H1 (cell line): ENCODE data around the gene PBX2. TPM values are rescaled to one million over a fixed set of nuclear protein-coding genes. Genes with fewer than 3 reads are reported as not detected.
A peak's percentile ranks its signal among the peaks of the same experiment; 100 is the strongest.
"Not testable (repeated sequence)": the region's sequence is repeated elsewhere in the genome, so short reads cannot be mapped to it uniquely, and the experiment has no call there.

Source experiments
- CTCF ChIA-PET: fragments of 300-600 bp; sonication (Branson Sonifier 250); formaldehyde crosslinking; loops from one replicate; lab custom pipeline; 2021; ENCODE audit not compliant: partially characterized antibody; lab: Charles Lee
- POLR2A ChIA-PET: fragments of 300-600 bp; sonication (Branson Sonifier 250); formaldehyde crosslinking; loops from one replicate; lab custom pipeline; 2021; ENCODE audit warnings: inconsistent platforms; ENCODE audit not compliant: partially characterized antibody; lab: Charles Lee
- DNase-seq, 2 experiments: peaks; one replicate each; pipeline versions ENCODE4 v3.0.0 to v3.0.0-alpha.2; 2010 to 2022; ENCODE audit warnings: low spot score in 2 of 2, low read depth in 1 of 2, mixed read lengths in 1 of 2
- FAIRE-seq: peaks from 2 replicates; lab custom pipeline; 2011; peaks lifted over from hg19 to GRCh38; lab: Jason Lieb, UNC
- H2AFZ ChIP-seq: 2 replicates; pipeline ENCODE4 v1.8.1; 2012; ENCODE audit warnings: low read length, inconsistent platforms
- H2AK5ac ChIP-seq: 2 replicates; pipeline ENCODE4 v1.6.1; 2013; ENCODE audit warnings: low read depth, low read length
- H2BK120ac ChIP-seq: replicated peaks from 2 replicates; pipeline ENCODE3; 2013; ENCODE audit warnings: low read depth, low read length, inconsistent platforms
- H2BK12ac ChIP-seq: 2 replicates; pipeline ENCODE4 v1.6.1; 2013; ENCODE audit warnings: low read depth, low read length
- H2BK15ac ChIP-seq: 2 replicates; pipeline ENCODE4 v1.6.1; 2013; ENCODE audit warnings: low read length
- H2BK20ac ChIP-seq: 2 replicates; pipeline ENCODE4 v1.6.1; 2013; ENCODE audit warnings: low read length
- H2BK5ac ChIP-seq: 2 replicates; pipeline ENCODE4 v1.6.1; 2013; ENCODE audit warnings: low read depth, low read length
- H3K14ac ChIP-seq: 2 replicates; pipeline ENCODE4 v1.6.1; 2013; ENCODE audit warnings: inconsistent platforms; ENCODE audit not compliant: insufficient read length
- H3K18ac ChIP-seq: 2 replicates; pipeline ENCODE4 v1.6.1; 2013; ENCODE audit warnings: low read length; ENCODE audit errors: extremely low read depth
- H3K23ac ChIP-seq: 2 replicates; pipeline ENCODE4 v1.6.1; 2013; ENCODE audit warnings: inconsistent platforms; ENCODE audit not compliant: insufficient read length
- H3K23me2 ChIP-seq: 2 replicates; pipeline ENCODE4 v1.6.1; 2013; ENCODE audit warnings: low read depth, low read length
- H3K27ac ChIP-seq: 2 replicates; pipeline ENCODE4 v1.6.1; 2011; ENCODE audit warnings: low read depth, low read length, inconsistent platforms
- H3K27me3 ChIP-seq, 4 experiments: replicated peaks in 1 of 4; 1 replicate in 1 of 4; 2 replicates in 3 of 4; pipeline versions ENCODE4 v1.6.1 to v1.8.1; 2011 to 2013; ENCODE audit warnings: low read length in 3 of 4, mild to moderate bottlenecking in 3 of 4, inconsistent platforms in 2 of 4, mixed read lengths in 2 of 4, moderate library complexity in 1 of 4; ENCODE audit not compliant: control insufficient read depth in 3 of 4, insufficient read depth in 3 of 4; ENCODE audit errors: extremely low read depth in 1 of 4
- H3K36me3 ChIP-seq, 4 experiments: 2 replicates each; pipeline versions ENCODE4 v1.6.1 to v1.8.1; 2011 to 2013; ENCODE audit warnings: mild to moderate bottlenecking in 4 of 4, low read length in 3 of 4, moderate library complexity in 2 of 4, control low read depth in 1 of 4, inconsistent platforms in 1 of 4; ENCODE audit not compliant: insufficient read depth in 4 of 4, control insufficient read depth in 2 of 4
- H3K4ac ChIP-seq: replicated peaks from 2 replicates; pipeline ENCODE3; 2013; ENCODE audit warnings: low read length, low read depth, mixed read lengths, inconsistent platforms; ENCODE audit not compliant: insufficient read length
- H3K4me1 ChIP-seq, 4 experiments: replicated peaks in 1 of 4; 1 replicate in 1 of 4; 2 replicates in 3 of 4; pipeline versions ENCODE4 v1.6.1 to v1.8.1; 2011 to 2013; ENCODE audit warnings: low read length in 3 of 4, inconsistent platforms in 2 of 4, mixed read lengths in 1 of 4; ENCODE audit not compliant: insufficient read depth in 4 of 4, control insufficient read depth in 3 of 4
- H3K4me2 ChIP-seq, 2 experiments: 2 replicates each; pipeline versions ENCODE4 v1.6.1 to v1.8.1; 2011 to 2013; ENCODE audit warnings: low read depth in 2 of 2, low read length in 2 of 2, control low read depth in 1 of 2, inconsistent platforms in 1 of 2, mild to moderate bottlenecking in 1 of 2; ENCODE audit not compliant: insufficient read depth in 1 of 2
- H3K4me3 ChIP-seq, 4 experiments: fragments of 200-600, 300-600 bp in 1 of 4; sonication (generic), shearing (Covaris generic), sonication (Bioruptor Twin) in 1 of 4; 2 replicates each; pipeline versions ENCODE4 v1.5.1 to v1.8.1; 2011 to 2016; ENCODE audit warnings: low read length in 4 of 4, low read depth in 3 of 4, control low read depth in 2 of 4, inconsistent platforms in 2 of 4, mild to moderate bottlenecking in 2 of 4, mixed read lengths in 1 of 4, moderate library complexity in 1 of 4; ENCODE audit not compliant: insufficient read depth in 2 of 4; ENCODE audit errors: extremely low read depth in 1 of 4
- H3K56ac ChIP-seq: replicated peaks from 2 replicates; pipeline ENCODE3; 2013; ENCODE audit warnings: low read depth, mild to moderate bottlenecking, mixed read lengths, low read length, inconsistent platforms; ENCODE audit not compliant: insufficient read length
- H3K79me1 ChIP-seq: 2 replicates; pipeline ENCODE4 v1.6.1; 2013; ENCODE audit warnings: low read depth, low read length, control low read depth
- H3K79me2 ChIP-seq, 2 experiments: 2 replicates each; pipeline versions ENCODE4 v1.6.1 to v1.8.1; 2012 to 2013; ENCODE audit warnings: low read length in 2 of 2, mild to moderate bottlenecking in 2 of 2, inconsistent platforms in 1 of 2; ENCODE audit not compliant: insufficient read depth in 2 of 2, control insufficient read depth in 1 of 2
- H3K9ac ChIP-seq, 4 experiments: replicated peaks in 1 of 4; 1 replicate in 1 of 4; 2 replicates in 3 of 4; pipeline versions ENCODE4 v1.6.1 to v1.8.1; 2011 to 2013; ENCODE audit warnings: low read depth in 3 of 4, low read length in 3 of 4, control low read depth in 2 of 4, mild to moderate bottlenecking in 2 of 4, moderate library complexity in 2 of 4, inconsistent platforms in 1 of 4; ENCODE audit errors: extremely low read depth in 1 of 4
- H3K9me3 ChIP-seq, 2 experiments: 2 replicates each; pipeline versions ENCODE4 v1.6.1 to v1.8.1; 2012 to 2013; ENCODE audit warnings: mild to moderate bottlenecking in 2 of 2, moderate library complexity in 2 of 2, control low read depth in 1 of 2, inconsistent platforms in 1 of 2, low read depth in 1 of 2, low read length in 1 of 2, mixed read lengths in 1 of 2; ENCODE audit not compliant: insufficient read depth in 2 of 2
- H4K20me1 ChIP-seq, 2 experiments: replicated peaks in 1 of 2; 2 replicates each; pipeline versions ENCODE3 to v1.8.1; 2011 to 2013; ENCODE audit warnings: inconsistent platforms in 2 of 2, low read length in 2 of 2, mild to moderate bottlenecking in 1 of 2; ENCODE audit not compliant: insufficient read depth in 2 of 2, control insufficient read depth in 1 of 2
- H4K5ac ChIP-seq: 2 replicates; pipeline ENCODE4 v1.6.1; 2013; ENCODE audit warnings: low read length, low read depth, mixed read lengths, inconsistent platforms; ENCODE audit not compliant: insufficient read length
- H4K8ac ChIP-seq: 2 replicates; pipeline ENCODE4 v1.8.0; 2013; ENCODE audit warnings: mild to moderate bottlenecking, moderate library complexity, low read length, inconsistent platforms; ENCODE audit not compliant: insufficient read depth; ENCODE audit errors: extremely low read depth
- H4K91ac ChIP-seq: replicated peaks from 2 replicates; pipeline ENCODE3; 2013; ENCODE audit warnings: low read length, mixed read lengths, inconsistent platforms; ENCODE audit not compliant: insufficient read length
- WGBS, 2 experiments: shearing (Covaris generic) in 1 of 2; methylation state at CpG; one replicate each; pipeline versions ENCODE4 v1.1.6 to v1.1.7; 2013 to 2015; ENCODE audit warnings: low lambda C conversion rate in 2 of 2, mixed read lengths in 2 of 2, inconsistent platforms in 1 of 2, low coverage in 1 of 2, missing lambda C conversion rate in 1 of 2; ENCODE audit not compliant: insufficient replicate concordance in 2 of 2, insufficient coverage in 1 of 2, insufficient read length in 1 of 2; ENCODE audit errors: extremely low coverage in 1 of 2, missing lambda C conversion rate in 1 of 2; 5-methylcytosine and 5-hydroxymethylcytosine counted together
- polyA plus RNA-seq, 7 experiments: library from polyadenylated mRNA; depleted of rRNA in 3 of 7; stranded (reverse) in 5 of 7; unstranded in 2 of 7; fragments of >200 nt in 5 of 7; fragments of 200-250 nt in 2 of 7; gene quantifications; 1 replicate in 5 of 7; 2 replicates in 1 of 7; 4 replicates in 1 of 7; pipeline versions ENCODE4 v1.2.1 to v1.2.3, GENCODE V29; 2011 to 2013; ENCODE audit warnings: missing spikeins in 2 of 7, mixed read lengths in 2 of 7
- total RNA-seq: library from RNA; stranded (reverse); fragmentation: NEBNext Ultra II Directional; extraction: Animal tissue kit (Norgen Biotek cat#: 25700); gene quantifications from 2 replicates; pipeline ENCODE4 v1.2.1, GENCODE V29; 2021

PBX2 gene
- total and polyA plus RNA-seq, 2 of the 8 experiments (the other 6 are each of a cell fraction or from before 2014, with no cell fraction given), result 102 to 130 TPM

DNA sequence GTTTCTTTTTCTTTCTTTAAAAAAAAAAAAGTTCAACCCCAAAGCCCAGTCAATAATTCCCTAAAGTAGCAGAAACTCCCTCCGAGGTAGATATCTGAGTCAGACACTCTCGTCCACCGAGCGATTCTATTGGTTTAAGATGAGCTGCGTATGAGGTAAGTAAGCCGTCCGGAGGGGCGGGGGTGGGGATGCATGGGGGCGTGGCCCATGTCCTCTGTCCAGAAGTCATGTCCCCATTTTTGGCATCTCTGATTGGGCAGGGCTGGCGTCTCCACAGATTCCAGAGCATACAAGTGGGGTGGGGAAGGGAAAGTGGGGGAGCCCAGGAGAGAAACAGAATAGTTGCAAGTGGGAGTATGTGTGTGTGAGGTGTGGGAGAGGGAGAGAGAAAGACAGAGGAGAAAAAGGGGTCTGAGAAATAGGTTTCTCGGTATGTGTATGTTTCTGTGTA lies 4.3 kb downstream of the PBX2 start:
- 55% methylated on average over 11 of the region's 11 CpGs; no CpG with 5 or more reads in 1 of the 2 experiments for WGBS, 2 experiments
- ChIA-PET CTCF (interaction anchor here (3.2 kb wide), 1 partner anchor 68 kb away, joined by 13 read pairs; no protein-coding TSS in a partner anchor), POLR2A (interaction anchor here (0.7 to 1.2 kb wide), 3 partner anchors 10 to 17 kb away, joined by 3 to 4 read pairs (median 4); partner anchors contain the start of gene AGPAT1)
- not testable (repeated sequence) for H3K9ac ChIP-seq, H2BK15ac ChIP-seq, H2BK5ac ChIP-seq, H3K27ac ChIP-seq, H3K27me3 ChIP-seq, H3K14ac ChIP-seq, H2AK5ac ChIP-seq, H4K20me1 ChIP-seq, H3K4ac ChIP-seq, H2AFZ ChIP-seq, H3K79me1 ChIP-seq, H4K8ac ChIP-seq, H3K56ac ChIP-seq, H2BK120ac ChIP-seq, H2BK12ac ChIP-seq, H3K18ac ChIP-seq, H3K23ac ChIP-seq, H4K5ac ChIP-seq, H2BK20ac ChIP-seq, H3K9me3 ChIP-seq, H3K4me1 ChIP-seq, H3K23me2 ChIP-seq, H4K91ac ChIP-seq, H3K4me3 ChIP-seq
- FAIRE-seq, result peak; percentile 19
- DNase-seq, result peak in 1 of 2 experiments; percentile 52
- H3K4me2 ChIP-seq, result 0 out of 4 replicates have a peak overlapping the region, but pooled peaks of 1 of the 2 experiments have one; percentile 28
- H3K36me3 ChIP-seq, result peaks cover 6 to 34% (median 31%) of the 10 kb centered on the region in 4 experiments
- peaks cover 0 to 13% of the 10 kb centered on the region in 2 experiments; a peak in 2 of 4 replicates for H3K79me2 ChIP-seq
